HUES6 (cell line): ENCODE data around the gene DENND2C.

Experiments used
- H3K27ac ChIP-seq: 2 replicates; pipeline ENCODE4 v1.7.0; 2013; ENCODE audit warnings: low read depth, mild to moderate bottlenecking, low read length, inconsistent platforms
- H3K27me3 ChIP-seq: 2 replicates; pipeline ENCODE4 v1.6.1; 2013; ENCODE audit warnings: low read length; ENCODE audit not compliant: control insufficient read depth, insufficient read depth
- H3K36me3 ChIP-seq: 2 replicates; pipeline ENCODE4 v1.6.1; 2013; ENCODE audit warnings: low read length; ENCODE audit not compliant: control insufficient read depth, insufficient read depth
- H3K4me1 ChIP-seq: 2 replicates; pipeline ENCODE4 v1.6.1; 2013; ENCODE audit warnings: low read length; ENCODE audit not compliant: control insufficient read depth, insufficient read depth
- H3K4me3 ChIP-seq: 2 replicates; pipeline ENCODE4 v1.5.1; 2013; ENCODE audit warnings: low read depth, low read length
- H3K9ac ChIP-seq: one replicate; pipeline ENCODE4 v1.6.1; 2013; ENCODE audit warnings: mild to moderate bottlenecking, low read length
- H3K9me3 ChIP-seq: 2 replicates; pipeline ENCODE4 v1.6.1; 2013; ENCODE audit warnings: low read depth, low read length; ENCODE audit not compliant: control insufficient read depth, insufficient read depth

Gene DENND2C

GRCh38 chr1:114700036-114700600 is 30.3 kb upstream of the DENND2C start:
- Histone ChIP-seq H3K27ac (no peak overlapping the region), H3K4me3 (no peak overlapping the region), H3K9ac (no peak overlapping the region), H3K36me3 (no peaks in the 10 kb centered on the region; the same call in 1 of the 2 replicates), H3K4me1 (no peaks in the 10 kb centered on the region), H3K9me3 (no peaks in the 10 kb centered on the region), H3K27me3 (no peaks in the 10 kb centered on the region)

GRCh38 chr1:114696810-114697209 is 27.0 kb upstream of the DENND2C start:
- H3K9ac ChIP-seq = no peak overlapping the region
- H3K4me1 ChIP-seq = no peaks in the 10 kb centered on the region
- H3K36me3 ChIP-seq = no peaks in the 10 kb centered on the region
- no peaks in the 10 kb centered on the region for H3K27me3 ChIP-seq
- H3K27ac ChIP-seq = no peak overlapping the region
- H3K9me3 ChIP-seq = no peaks in the 10 kb centered on the region
- no peak overlapping the region for H3K4me3 ChIP-seq

- no peaks in the 10 kb centered on the region for H3K9me3 ChIP-seq
- H3K27ac ChIP-seq = no peak within 1 kb of the TSS
- no peaks in the 10 kb centered on the region for H3K4me1 ChIP-seq
- H3K27me3 ChIP-seq = no peaks in the 10 kb centered on the region
- no peaks in the 10 kb centered on the region for H3K36me3 ChIP-seq
- no peak within 1 kb of the TSS for H3K4me3 ChIP-seq
- no peak within 1 kb of the TSS for H3K9ac ChIP-seq
Observed at GRCh38 chr1:114695430-114696058, 25.7 kb upstream of the DENND2C start, which contains the start of gene AMPD1. Gene AMPD1 (minus strand): TSS chr1:114695546. CDS start chr1:114695471, 75 bp downstream.

- no peaks in the 10 kb centered on the region for H3K36me3 ChIP-seq
- H3K27me3 ChIP-seq = no peaks in the 10 kb centered on the region
- H3K9ac ChIP-seq = no peak overlapping the region
- H3K4me3 ChIP-seq = no peak overlapping the region
- no peak overlapping the region for H3K27ac ChIP-seq
- no peaks in the 10 kb centered on the region for H3K4me1 ChIP-seq
- no peaks in the 10 kb centered on the region for H3K9me3 ChIP-seq
Observed at GRCh38 chr1:114694540-114695310, 24.9 kb upstream of the DENND2C start.

- no peak overlapping the region for H3K4me3 ChIP-seq
Observed at GRCh38 chr1:114692947-114693346, 23.1 kb upstream of the DENND2C start.

GRCh38 chr1:114691061-114691460 is 21.2 kb upstream of the DENND2C start:
- Histone ChIP-seq H3K36me3 (no peaks in the 10 kb centered on the region), H3K4me1 (no peaks in the 10 kb centered on the region), H3K9ac (no peak overlapping the region), H3K4me3 (no peak overlapping the region), H3K27me3 (0 out of 2 replicates have a peak, but pooled peaks cover 5% of the 10 kb centered on the region), H3K9me3 (no peaks in the 10 kb centered on the region), H3K27ac (no peak overlapping the region)

More at GRCh38 chr1:114692947-114693346, 23.1 kb upstream of the DENND2C start:
- Histone ChIP-seq H3K27ac (no peak overlapping the region), H3K36me3 (no peaks in the 10 kb centered on the region), H3K9me3 (no peaks in the 10 kb centered on the region), H3K4me1 (no peaks in the 10 kb centered on the region), H3K27me3 (0 out of 2 replicates have a peak, but pooled peaks cover under 1% of the 10 kb centered on the region), H3K9ac (no peak overlapping the region)

- Histone ChIP-seq H3K9ac (no peak overlapping the region), H3K9me3 (no peaks in the 10 kb centered on the region), H3K4me1 (no peaks in the 10 kb centered on the region), H3K36me3 (no peaks in the 10 kb centered on the region), H3K27ac (no peak overlapping the region), H3K4me3 (no peak overlapping the region), H3K27me3 (0 out of 2 replicates have a peak, but pooled peaks cover 8% of the 10 kb centered on the region)
Observed at GRCh38 chr1:114690148-114690547, 20.3 kb upstream of the DENND2C start.

GRCh38 chr1:114688526-114688925 is 18.7 kb upstream of the DENND2C start:
- H3K4me1 ChIP-seq = no peaks in the 10 kb centered on the region
- H3K27me3 ChIP-seq = 0 out of 2 replicates have a peak, but pooled peaks cover 8% of the 10 kb centered on the region
- H3K9me3 ChIP-seq = no peaks in the 10 kb centered on the region
- no peak overlapping the region for H3K27ac ChIP-seq
- H3K4me3 ChIP-seq = no peak overlapping the region
- no peak overlapping the region for H3K9ac ChIP-seq
- H3K36me3 ChIP-seq = no peaks in the 10 kb centered on the region

- Histone ChIP-seq H3K9me3 (no peaks in the 10 kb centered on the region), H3K4me1 (no peaks in the 10 kb centered on the region), H3K9ac (no peak overlapping the region), H3K27ac (no peak overlapping the region), H3K36me3 (no peaks in the 10 kb centered on the region), H3K27me3 (0 out of 2 replicates have a peak, but pooled peaks cover 8% of the 10 kb centered on the region), H3K4me3 (no peak overlapping the region)
Observed at GRCh38 chr1:114685851-114686250, 16.0 kb upstream of the DENND2C start.

- Histone ChIP-seq H3K4me3 (no peak overlapping the region), H3K27me3 (peaks cover 28% of the 10 kb centered on the region), H3K9me3 (no peaks in the 10 kb centered on the region), H3K9ac (no peak overlapping the region), H3K4me1 (no peaks in the 10 kb centered on the region), H3K27ac (no peak overlapping the region), H3K36me3 (no peaks in the 10 kb centered on the region)
Observed at GRCh38 chr1:114677691-114678090, 7.8 kb upstream of the DENND2C start.

- H3K9ac ChIP-seq = no peak overlapping the region
Observed at GRCh38 chr1:114676115-114676514, 6.3 kb upstream of the DENND2C start.

More at GRCh38 chr1:114676115-114676514, 6.3 kb upstream of the DENND2C start:
- Histone ChIP-seq H3K27ac (no peak overlapping the region), H3K4me3 (no peak overlapping the region), H3K36me3 (no peaks in the 10 kb centered on the region), H3K27me3 (peaks cover 28% of the 10 kb centered on the region), H3K4me1 (no peaks in the 10 kb centered on the region), H3K9me3 (no peaks in the 10 kb centered on the region)
